Activated CD4-positive, alpha-beta T cell treated with anti-CD3 and anti-CD28 coated beads for 36 hours (primary cell): Measurements from ENCODE around the gene MKX. TPM values are rescaled to one million over a fixed set of nuclear protein-coding genes. Genes with fewer than 3 reads are reported as not detected.
A peak's percentile ranks its signal among the peaks of the same experiment; 100 is the strongest.
"Not testable (repeated sequence)": the region's sequence is repeated elsewhere in the genome, so short reads cannot be mapped to it uniquely, and the experiment has no call there.

Experiments
- ATAC-seq: fragments of 200-7000 bp; cut with Tn5 transposase; one replicate; pipeline ENCODE4 v1.10.0; 2021; ENCODE audit warnings: mild to moderate bottlenecking, moderate library complexity
- CTCF ChIA-PET: fragments of 350-600 bp; sonication (Branson Sonifier 250); formaldehyde crosslinking; loops from one replicate; lab custom pipeline; 2021; ENCODE audit warnings: antibody characterized with exemption; lab: Charles Lee
- POLR2A ChIA-PET: fragments of 350-600 bp; sonication (Branson Sonifier 250); formaldehyde crosslinking; loops from one replicate; lab custom pipeline; 2021; ENCODE audit warnings: antibody characterized with exemption, inconsistent platforms; lab: Charles Lee
- DNase-seq: peaks from one replicate; pipeline ENCODE4 v3.0.0-alpha.2; 2020
- H3K27ac Mint-ChIP-seq: one replicate; pipeline ENCODE4 v1.8.0; 2021; ENCODE audit warnings: mixed read lengths
- H3K27me3 Mint-ChIP-seq: one replicate; pipeline ENCODE4 v1.8.0; 2021; ENCODE audit warnings: mixed read lengths
- H3K36me3 Mint-ChIP-seq: one replicate; pipeline ENCODE4 v1.8.0; 2021; ENCODE audit warnings: low read depth, mixed read lengths
- H3K4me1 Mint-ChIP-seq: one replicate; pipeline ENCODE4 v1.8.0; 2021; ENCODE audit warnings: mixed read lengths
- H3K4me3 Mint-ChIP-seq: one replicate; pipeline ENCODE4 v1.8.0; 2021; ENCODE audit warnings: mild to moderate bottlenecking, moderate library complexity, mixed read lengths
- H3K9me3 Mint-ChIP-seq: one replicate; pipeline ENCODE4 v1.8.0; 2021; ENCODE audit warnings: low read depth, mixed read lengths
- intact Hi-C, 2 experiments: fragments of 100-400 bp; cut with DNase I in 1 of 2; cut with micrococcal nuclease in 1 of 2; formaldehyde crosslinking; loops; one replicate each; pipeline versions ENCODE4 v1.14.2 to v1.15.1; 2022 to 2024; cut with DNase I, micrococcal nuclease
- total RNA-seq, 2 experiments: library from RNA; stranded (reverse); gene quantifications; one replicate each; pipeline ENCODE4 v1.2.3, GENCODE V29; 2021

The MKX gene
- total RNA-seq, 2 experiments from 2014 or later = 0.49 to 0.53 TPM

- ATAC-seq = no peak
- no peak overlapping the region for H3K27ac Mint-ChIP-seq
- CTCF ChIA-PET = no interaction called here
- DNase-seq = no peak
- no peaks in the 10 kb centered on the region for H3K4me1 Mint-ChIP-seq
- no peaks in the 10 kb centered on the region for H3K36me3 Mint-ChIP-seq
- no peak overlapping the region for H3K4me3 Mint-ChIP-seq
- intact Hi-C loops = no loop called here
- H3K27me3 Mint-ChIP-seq = peaks cover 13% of the 10 kb centered on the region
- POLR2A ChIA-PET = no interaction called here
- no peaks in the 10 kb centered on the region for H3K9me3 Mint-ChIP-seq
These were observed 56.6 kb downstream of the MKX start for GRCh38 chr10:27688991-27689390.

- ChIA-PET CTCF (interaction anchor here (1.1 kb wide), 1 partner anchor 14 kb away, joined by 4 read pairs; no protein-coding TSS in a partner anchor), POLR2A (no interaction called here)
- no peaks in the 10 kb centered on the region for H3K36me3 Mint-ChIP-seq
- no peak for ATAC-seq
- H3K27me3 Mint-ChIP-seq = peaks cover 13% of the 10 kb centered on the region
- H3K4me3 Mint-ChIP-seq = no peak overlapping the region
- H3K4me1 Mint-ChIP-seq = no peaks in the 10 kb centered on the region
- intact Hi-C loops = no loop called here
- no peak overlapping the region for H3K27ac Mint-ChIP-seq
- H3K9me3 Mint-ChIP-seq = no peaks in the 10 kb centered on the region
- no peak for DNase-seq
These were observed 57.3 kb downstream of the MKX start for GRCh38 chr10:27688276-27688675.

GRCh38 chr10:27687743-27688142 is 57.9 kb downstream of the MKX start:
- no peaks in the 10 kb centered on the region for H3K4me1 Mint-ChIP-seq
- ATAC-seq = no peak
- H3K9me3 Mint-ChIP-seq = no peaks in the 10 kb centered on the region
- H3K27me3 Mint-ChIP-seq = peaks cover 10% of the 10 kb centered on the region
- no peaks in the 10 kb centered on the region for H3K36me3 Mint-ChIP-seq
- no peak for DNase-seq
- intact Hi-C loops = no loop called here
- H3K4me3 Mint-ChIP-seq = no peak overlapping the region
- no peak overlapping the region for H3K27ac Mint-ChIP-seq
- POLR2A ChIA-PET = no interaction called here
- CTCF ChIA-PET = interaction anchor here (1.1 kb wide), 1 partner anchor 15 kb away, joined by 4 read pairs; no protein-coding TSS in a partner anchor

DNA sequence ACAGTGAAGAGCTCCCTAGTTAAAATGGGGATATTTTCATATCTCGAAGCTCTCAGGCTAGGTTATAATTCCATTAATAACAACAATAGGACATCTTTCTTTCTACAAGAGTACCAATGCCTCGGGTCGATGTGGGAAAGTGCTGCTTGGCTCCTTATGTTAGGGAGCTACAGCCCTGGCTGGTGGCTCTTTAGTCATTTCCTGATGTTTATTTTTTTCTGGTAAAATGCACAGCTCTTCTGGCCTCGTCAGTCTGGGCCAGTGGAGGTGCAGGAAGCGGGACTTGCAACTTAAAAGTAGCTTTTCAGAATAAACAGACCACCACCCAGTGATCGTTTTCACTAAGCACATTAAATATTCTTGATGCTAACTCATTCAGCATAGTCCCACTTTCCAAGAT is 58.3 kb downstream of the MKX start:
- H3K9me3 Mint-ChIP-seq = no peaks in the 10 kb centered on the region
- intact Hi-C loops = no loop called here
- ChIA-PET CTCF (no interaction called here), POLR2A (no interaction called here)
- H3K27ac Mint-ChIP-seq = no peak overlapping the region
- no peaks in the 10 kb centered on the region for H3K4me1 Mint-ChIP-seq
- ATAC-seq (no peak), DNase-seq (no peak)
- peaks cover 10% of the 10 kb centered on the region for H3K27me3 Mint-ChIP-seq
- H3K4me3 Mint-ChIP-seq = no peak overlapping the region
- H3K36me3 Mint-ChIP-seq = no peaks in the 10 kb centered on the region

GRCh38 chr10:27685681-27686080 is 59.9 kb downstream of the MKX start:
- Mint-ChIP-seq H3K9me3 (no peaks in the 10 kb centered on the region), H3K4me1 (no peaks in the 10 kb centered on the region), H3K4me3 (no peak overlapping the region), H3K27me3 (peaks cover 10% of the 10 kb centered on the region), H3K36me3 (no peaks in the 10 kb centered on the region), H3K27ac (no peak overlapping the region)
- ATAC-seq = no peak
- no peak for DNase-seq
- CTCF ChIA-PET = no interaction called here
- POLR2A ChIA-PET = no interaction called here
- intact Hi-C loops = no loop called here

- H3K36me3 Mint-ChIP-seq = no peaks in the 10 kb centered on the region
- intact Hi-C loops = no loop called here
- H3K27ac Mint-ChIP-seq = no peak overlapping the region
- DNase-seq = no peak
- peaks cover 8% of the 10 kb centered on the region for H3K27me3 Mint-ChIP-seq
- ChIA-PET POLR2A (no interaction called here), CTCF (interaction anchor here (0.7 kb wide), 1 partner anchor 313 kb away, joined by 3 read pairs; no protein-coding TSS in a partner anchor)
- no peaks in the 10 kb centered on the region for H3K4me1 Mint-ChIP-seq
- H3K4me3 Mint-ChIP-seq = no peak overlapping the region
- ATAC-seq = no peak
- no peaks in the 10 kb centered on the region for H3K9me3 Mint-ChIP-seq
These were observed 62.4 kb downstream of the MKX start for GRCh38 chr10:27683226-27683625.

- H3K9me3 Mint-ChIP-seq, POLR2A ChIA-PET, H3K27ac Mint-ChIP-seq, H3K4me3 Mint-ChIP-seq, ATAC-seq, DNase-seq, H3K4me1 Mint-ChIP-seq, H3K27me3 Mint-ChIP-seq, intact Hi-C loops, H3K36me3 Mint-ChIP-seq, CTCF ChIA-PET: not testable (repeated sequence)
These were observed 63.8 kb downstream of the MKX start for GRCh38 chr10:27681795-27682194.

DNA sequence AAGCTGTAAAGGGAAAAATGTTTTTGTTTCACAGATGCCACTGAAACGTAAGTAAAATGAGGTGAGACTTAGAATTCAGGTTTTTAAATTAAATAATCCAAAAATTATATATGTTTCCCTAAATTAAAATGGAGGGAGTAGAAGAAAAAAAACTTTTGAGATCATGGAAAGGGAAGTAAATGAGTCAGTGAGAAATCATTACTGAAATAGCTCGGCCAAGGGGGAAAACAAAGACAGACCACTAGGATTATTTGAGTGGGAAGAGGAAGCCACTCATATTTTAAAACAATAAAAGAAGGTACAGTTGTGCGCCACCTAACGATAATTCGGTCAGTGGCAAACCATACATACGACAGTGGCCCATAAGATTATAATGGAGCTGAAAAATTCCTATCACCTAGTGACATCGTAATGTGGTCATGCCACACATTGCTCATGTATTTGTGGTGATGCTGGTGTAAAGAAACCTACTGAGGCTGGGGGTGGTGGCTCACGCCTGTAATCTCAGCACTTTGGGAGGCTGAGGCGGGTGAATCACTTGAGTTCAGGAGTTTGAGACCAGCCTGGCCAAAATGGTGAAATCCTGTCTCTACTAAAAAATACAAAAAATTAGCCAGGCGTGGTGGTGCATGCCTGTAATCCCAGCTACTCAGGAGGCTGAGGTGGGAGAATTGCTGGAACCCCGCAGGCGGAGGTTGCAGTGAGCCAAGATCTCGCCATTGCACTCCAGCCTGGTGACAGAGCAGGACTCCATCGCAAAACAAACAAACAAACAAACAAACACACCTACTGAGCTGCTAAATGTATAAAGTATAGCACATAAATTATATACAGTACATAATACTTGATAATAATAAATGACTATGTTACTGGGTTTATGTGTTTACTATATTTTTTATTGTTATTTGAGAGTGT is 64.7 kb downstream of the MKX start:
- ChIA-PET POLR2A (no interaction called here), CTCF (interaction anchor here (0.6 to 1.8 kb wide), 3 partner anchors 11 to 146 kb away, joined by 4 to 5 read pairs (median 4); no protein-coding TSS in a partner anchor)
- Mint-ChIP-seq H3K9me3 (no peaks in the 10 kb centered on the region), H3K4me1 (no peaks in the 10 kb centered on the region), H3K27ac (no peak overlapping the region), H3K36me3 (no peaks in the 10 kb centered on the region), H3K4me3 (no peak overlapping the region), H3K27me3 (peaks cover 5% of the 10 kb centered on the region)
- no peak for ATAC-seq
- peak; percentile 18 for DNase-seq
- intact Hi-C loops = no loop called here

GRCh38 chr10:27680006-27680557 is 65.5 kb downstream of the MKX start:
- H3K36me3 Mint-ChIP-seq = no peaks in the 10 kb centered on the region
- no peak overlapping the region for H3K4me3 Mint-ChIP-seq
- intact Hi-C loops = no loop called here

GRCh38 chr10:27679369-27679912 is 66.2 kb downstream of the MKX start:
- H3K4me1 Mint-ChIP-seq = no peaks in the 10 kb centered on the region
- H3K4me3 Mint-ChIP-seq = no peak overlapping the region
- no peak overlapping the region for H3K27ac Mint-ChIP-seq
- CTCF ChIA-PET = interaction anchor here (0.6 to 1.8 kb wide), 3 partner anchors 21 to 819 kb away, joined by 3 to 5 read pairs (median 3); no protein-coding TSS in a partner anchor
- intact Hi-C loops = no loop called here
- DNase-seq (no peak), ATAC-seq (no peak)
- H3K9me3 Mint-ChIP-seq = no peaks in the 10 kb centered on the region
- peaks cover 5% of the 10 kb centered on the region for H3K27me3 Mint-ChIP-seq
- H3K36me3 Mint-ChIP-seq = no peaks in the 10 kb centered on the region
- POLR2A ChIA-PET = no interaction called here

More at GRCh38 chr10:27680006-27680557, 65.5 kb downstream of the MKX start:
- Mint-ChIP-seq H3K9me3 (no peaks in the 10 kb centered on the region), H3K27me3 (peaks cover 5% of the 10 kb centered on the region), H3K27ac (no peak overlapping the region), H3K4me1 (no peaks in the 10 kb centered on the region)
- no peak for DNase-seq
- no peak for ATAC-seq
- POLR2A ChIA-PET = no interaction called here
- CTCF ChIA-PET = interaction anchor here (0.6 to 1.8 kb wide), 5 partner anchors 11 to 818 kb away, joined by 3 to 5 read pairs (median 4); no protein-coding TSS in a partner anchor

DNA sequence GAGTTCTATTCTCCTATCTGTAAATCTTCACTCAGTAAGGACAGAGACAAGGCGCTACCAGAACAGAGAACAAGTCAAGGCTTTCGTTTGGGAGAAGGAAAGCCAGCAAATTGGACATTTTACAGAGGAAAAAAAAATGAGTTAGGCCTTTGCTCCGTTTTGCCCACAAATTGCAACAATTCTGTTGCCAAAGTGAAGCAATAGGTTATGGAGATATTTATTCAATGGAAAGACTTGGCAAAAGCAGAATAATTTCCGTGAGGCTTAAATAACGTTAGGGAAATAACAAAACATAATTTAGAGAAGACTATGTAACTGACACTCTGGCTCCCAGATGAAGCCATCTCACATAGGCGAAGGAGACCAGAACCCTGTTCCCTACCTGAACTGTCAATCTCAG is 67.5 kb downstream of the MKX start:
- Mint-ChIP-seq H3K9me3 (no peaks in the 10 kb centered on the region), H3K36me3 (no peaks in the 10 kb centered on the region), H3K4me3 (no peak overlapping the region), H3K27me3 (peaks cover 5% of the 10 kb centered on the region), H3K4me1 (no peaks in the 10 kb centered on the region), H3K27ac (no peak overlapping the region)
- intact Hi-C loops = no loop called here
- DNase-seq (no peak), ATAC-seq (no peak)
- ChIA-PET CTCF (no interaction called here), POLR2A (no interaction called here)
